Osteoblast (primary cell): ENCODE data around the gene RPS21. TPM values are rescaled to one million over a fixed set of nuclear protein-coding genes. Genes with fewer than 3 reads are reported as not detected.

Source experiments
- DNase-seq: peaks from one replicate; pipeline ENCODE4 v3.0.0; 2011; ENCODE audit warnings: low spot score, mixed read lengths; ENCODE audit not compliant: insufficient read length; ENCODE audit errors: missing footprints
- H2AFZ ChIP-seq: 2 replicates; pipeline ENCODE4 v1.6.0; 2011; ENCODE audit warnings: mild to moderate bottlenecking, low read length
- H3K27ac ChIP-seq: 2 replicates; pipeline ENCODE4 v1.5.1; 2011; ENCODE audit warnings: mild to moderate bottlenecking, low read depth, low read length, moderate library complexity
- H3K27me3 ChIP-seq: 2 replicates; pipeline ENCODE4 v1.6.0; 2012; ENCODE audit warnings: mild to moderate bottlenecking, control low read depth, inconsistent platforms, low read length, moderate library complexity; ENCODE audit not compliant: insufficient read depth
- H3K36me3 ChIP-seq: 2 replicates; pipeline ENCODE4 v1.5.1; 2011; ENCODE audit warnings: mild to moderate bottlenecking, low read length, control low read depth, moderate library complexity; ENCODE audit not compliant: insufficient read depth
- H3K4me1 ChIP-seq: 2 replicates; pipeline ENCODE4 v1.5.1; 2011; ENCODE audit warnings: mild to moderate bottlenecking, low read length, control low read depth, moderate library complexity; ENCODE audit not compliant: insufficient read depth
- H3K4me2 ChIP-seq: 2 replicates; pipeline ENCODE4 v1.6.0; 2011; ENCODE audit warnings: mild to moderate bottlenecking, low read length; ENCODE audit not compliant: insufficient read depth
- H3K4me3 ChIP-seq: fragments of 200-600 bp; sonication (generic); 3 replicates; pipeline ENCODE4 v1.5.1; 2012; ENCODE audit warnings: mild to moderate bottlenecking, low read length, inconsistent platforms; ENCODE audit not compliant: insufficient read depth
- H3K79me2 ChIP-seq: 2 replicates; pipeline ENCODE4 v1.6.0; 2012; ENCODE audit warnings: mild to moderate bottlenecking, low read length, control low read depth, inconsistent platforms; ENCODE audit not compliant: insufficient read depth
- H3K9me3 ChIP-seq: 2 replicates; pipeline ENCODE4 v1.5.1; 2011; ENCODE audit warnings: low read depth, low read length, control low read depth
- H4K20me1 ChIP-seq: 2 replicates; pipeline ENCODE4 v1.6.0; 2012; ENCODE audit warnings: mild to moderate bottlenecking, low read length, control low read depth; ENCODE audit not compliant: insufficient read depth
- CTCF ChIP-seq: IDR thresholded peaks from 2 replicates; pipeline ENCODE4 v1.5.1; 2011; ENCODE audit warnings: mild to moderate bottlenecking, low read depth, low read length, moderate library complexity; ENCODE audit errors: extremely low read depth
- total RNA-seq: library from RNA; depleted of rRNA; stranded (reverse); fragments of >200 nt; gene quantifications from 2 replicates; pipeline ENCODE4 v1.2.3, GENCODE V29; 2012

The RPS21 gene
- total RNA-seq, 1 donor, result 460 TPM

GRCh38 chr20:62404761-62405107 is 17.8 kb downstream of the RPS21 start:
- no peak overlapping the region for H3K4me2 ChIP-seq
- peaks cover 18% of the 10 kb centered on the region for H3K79me2 ChIP-seq
- no peaks in the 10 kb centered on the region for H3K27me3 ChIP-seq
- no peaks in the 10 kb centered on the region for H3K9me3 ChIP-seq
- peaks cover 3% of the 10 kb centered on the region for H3K4me1 ChIP-seq
- H3K4me3 ChIP-seq, result no peak overlapping the region
- H4K20me1 ChIP-seq, result peaks cover 2% of the 10 kb centered on the region
- no peak overlapping the region for H2AFZ ChIP-seq
- DNase-seq, result no peak
- no peaks in the 10 kb centered on the region for H3K36me3 ChIP-seq
- no peak overlapping the region for H3K27ac ChIP-seq
- TF ChIP-seq CTCF, result no peak

- H3K4me1 ChIP-seq, result peaks cover 3% of the 10 kb centered on the region
- DNase-seq, result peak; percentile 97
- no peak overlapping the region for H3K4me2 ChIP-seq
- H3K27me3 ChIP-seq, result no peaks in the 10 kb centered on the region
- H3K9me3 ChIP-seq, result no peaks in the 10 kb centered on the region
- no peak overlapping the region for H3K4me3 ChIP-seq
- H3K36me3 ChIP-seq, result no peaks in the 10 kb centered on the region
- peaks cover 18% of the 10 kb centered on the region for H3K79me2 ChIP-seq
- no peak overlapping the region for H2AFZ ChIP-seq
- TF ChIP-seq CTCF, result peak; percentile 61
- no peak overlapping the region for H3K27ac ChIP-seq
- peaks cover 2% of the 10 kb centered on the region for H4K20me1 ChIP-seq
Measured at GRCh38 chr20:62405108-62405980, 18.4 kb downstream of the RPS21 start.

GRCh38 chr20:62405981-62406513 is 19.1 kb downstream of the RPS21 start:
- peaks cover 2% of the 10 kb centered on the region for H4K20me1 ChIP-seq
- no peak for TF ChIP-seq CTCF
- H3K27me3 ChIP-seq, result no peaks in the 10 kb centered on the region
- peaks cover 18% of the 10 kb centered on the region for H3K79me2 ChIP-seq
- peaks cover 3% of the 10 kb centered on the region for H3K4me1 ChIP-seq
- H3K9me3 ChIP-seq, result no peaks in the 10 kb centered on the region
- peak overlapping the region; percentile 87 for H3K4me2 ChIP-seq
- H3K27ac ChIP-seq, result no peak overlapping the region
- peak overlapping the region; percentile 76 for H3K4me3 ChIP-seq
- H2AFZ ChIP-seq, result no peak overlapping the region
- no peak for DNase-seq
- H3K36me3 ChIP-seq, result no peaks in the 10 kb centered on the region

GRCh38 chr20:62406635-62407176 is 19.8 kb downstream of the RPS21 start:
- H2AFZ ChIP-seq, result no peak overlapping the region
- H3K79me2 ChIP-seq, result peaks cover 18% of the 10 kb centered on the region
- peak overlapping the region; percentile 87 for H3K4me2 ChIP-seq

More at GRCh38 chr20:62406635-62407176, 19.8 kb downstream of the RPS21 start:
- Histone ChIP-seq H3K27me3 (no peaks in the 10 kb centered on the region), H3K9me3 (no peaks in the 10 kb centered on the region), H3K36me3 (no peaks in the 10 kb centered on the region), H3K27ac (no peak overlapping the region), H4K20me1 (peaks cover 2% of the 10 kb centered on the region), H3K4me3 (peak overlapping the region; percentile 76), H3K4me1 (peaks cover 3% of the 10 kb centered on the region)
- TF ChIP-seq CTCF, result no peak
- no peak for DNase-seq
